Umbilical cord (tissue), 2 donors: ENCODE measurements around the gene PRODH2. TPM values are rescaled to one million over a fixed set of nuclear protein-coding genes. Genes with fewer than 3 reads are reported as not detected.
"Not testable (repeated sequence)": the region's sequence is repeated elsewhere in the genome, so short reads cannot be mapped to it uniquely, and the experiment has no call there.

Source experiments
- DNase-seq: peaks from one replicate; pipeline ENCODE4 v3.0.0-alpha.2; 2015; ENCODE audit warnings: low spot score
- total RNA-seq: library from RNA; depleted of rRNA; stranded (reverse); fragments of >200 nt; gene quantifications from one replicate; pipeline ENCODE4 v1.2.3, GENCODE V29; 2014; ENCODE audit warnings: low replicate concordance; ENCODE audit not compliant: insufficient read depth

PRODH2 gene
- total RNA-seq, 1 donor from 2014 or later: 5.5 TPM

GRCh38 chr19:35781650-35782049 is 31.0 kb downstream of the PRODH2 start:
- no peak for DNase-seq

DNA sequence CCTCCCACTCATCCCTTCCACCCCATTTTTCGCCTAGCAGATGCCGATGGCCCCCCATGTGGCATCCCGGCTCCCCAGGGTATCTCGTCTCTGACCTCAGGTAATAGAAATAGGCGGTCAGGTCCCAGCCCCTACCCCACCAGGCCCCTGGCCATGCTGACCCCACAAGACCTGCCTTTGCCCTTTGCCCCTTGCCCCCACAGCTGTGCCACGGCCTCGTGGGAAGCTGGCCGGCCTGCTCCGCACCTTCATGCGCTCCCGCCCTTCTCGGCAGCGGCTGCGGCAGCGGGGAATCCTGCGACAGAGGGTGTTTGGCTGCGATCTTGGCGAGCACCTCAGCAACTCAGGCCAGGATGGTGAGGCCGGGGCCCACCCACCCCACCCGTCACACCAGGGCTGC is 31.9 kb downstream of the PRODH2 start:
- DNase-seq: no peak

- no peak for DNase-seq
These were observed 32.6 kb downstream of the PRODH2 start for GRCh38 chr19:35780058-35780457.

DNA sequence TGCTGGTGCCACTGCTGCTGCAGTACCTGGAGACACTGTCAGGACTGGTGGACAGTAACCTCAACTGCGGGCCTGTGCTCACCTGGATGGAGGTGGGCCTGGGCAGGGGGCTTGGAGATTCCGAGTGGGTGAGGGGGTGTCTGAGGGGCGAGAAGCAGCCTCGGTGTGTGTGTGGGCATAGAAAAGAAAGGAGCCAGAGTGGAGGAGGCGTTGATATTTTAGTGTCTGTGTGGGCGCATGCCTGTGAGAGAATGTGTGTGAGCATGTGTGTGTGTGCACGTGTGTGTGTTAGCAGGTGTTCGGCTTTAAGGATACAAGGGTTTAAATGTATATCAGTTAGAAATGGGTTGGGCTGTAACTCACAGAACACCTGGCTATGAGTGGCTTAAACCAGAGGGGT is 33.6 kb downstream of the PRODH2 start:
- DNase-seq: no peak

DNA sequence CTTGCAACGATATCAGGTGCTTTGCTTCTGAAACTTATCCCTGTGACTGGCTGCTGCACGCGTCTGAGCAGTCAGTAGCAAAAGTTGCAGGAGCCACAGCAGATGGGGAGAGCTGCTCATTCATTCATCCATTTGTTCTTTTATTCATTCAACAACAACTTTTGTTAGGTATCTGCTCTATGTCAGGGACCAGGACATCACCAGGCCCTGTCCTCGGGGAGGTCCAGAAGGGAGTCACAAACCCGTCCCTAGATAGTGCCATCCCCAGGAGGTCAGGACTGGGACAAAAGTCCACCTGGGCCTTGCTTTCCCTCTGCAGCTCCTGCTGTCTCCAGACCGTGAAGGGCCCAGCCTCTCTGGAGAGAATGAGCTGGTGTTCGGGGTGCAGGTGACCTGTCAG is 34.7 kb downstream of the PRODH2 start:
- DNase-seq: no peak

- DNase-seq: no peak
These were observed 35.4 kb downstream of the PRODH2 start for GRCh38 chr19:35777086-35777841.

DNA sequence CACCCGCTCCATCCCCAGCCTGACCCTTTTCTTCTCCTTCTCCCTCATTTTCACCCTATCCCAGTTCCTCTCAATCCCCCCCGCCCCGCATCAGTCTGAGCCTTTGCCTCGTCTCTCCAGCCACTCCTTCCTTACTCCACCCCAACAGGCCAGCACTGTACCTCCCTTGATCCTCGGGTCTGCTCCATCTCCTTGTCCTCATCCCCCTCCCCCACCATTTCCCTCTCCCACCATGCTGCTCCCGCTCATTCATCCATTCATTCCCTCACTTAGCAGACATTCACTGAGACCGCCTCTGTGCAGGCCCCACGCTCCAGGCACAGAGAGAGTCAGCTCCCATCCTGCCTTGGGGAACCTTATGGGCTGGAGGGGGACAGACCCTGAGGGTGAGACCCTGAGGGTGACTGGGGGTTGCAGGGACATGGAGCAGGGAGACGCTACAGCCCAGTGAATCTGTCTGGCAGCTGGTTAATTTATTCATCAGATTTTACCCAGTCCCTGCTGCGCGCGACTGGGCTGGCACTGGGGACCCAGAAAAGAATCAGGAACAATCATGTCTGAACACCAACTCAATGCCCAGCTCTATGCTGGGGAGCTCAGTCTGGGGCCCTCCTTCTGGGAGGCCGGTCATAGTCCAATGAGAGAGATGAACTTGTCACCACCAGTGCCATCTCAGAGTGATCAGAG is 36.4 kb downstream of the PRODH2 start:
- no peak for DNase-seq

GRCh38 chr19:35775298-35776101 is 37.1 kb downstream of the PRODH2 start, which contains the start of gene ARHGAP33:
Gene ARHGAP33 (plus strand): TSS chr19:35775564. CDS start chr19:35775659, 95 bp downstream.
- peak; percentile 99 for DNase-seq

GRCh38 chr19:35775046-35775297 is 37.7 kb downstream of the PRODH2 start:
- no peak for DNase-seq

- DNase-seq: no peak
These were observed 38.2 kb downstream of the PRODH2 start for GRCh38 chr19:35774274-35775045.

- DNase-seq: no peak
These were observed 39.4 kb downstream of the PRODH2 start for GRCh38 chr19:35773020-35773806.

GRCh38 chr19:35772362-35772761 is 40.3 kb downstream of the PRODH2 start:
- not testable (repeated sequence) for DNase-seq

DNA sequence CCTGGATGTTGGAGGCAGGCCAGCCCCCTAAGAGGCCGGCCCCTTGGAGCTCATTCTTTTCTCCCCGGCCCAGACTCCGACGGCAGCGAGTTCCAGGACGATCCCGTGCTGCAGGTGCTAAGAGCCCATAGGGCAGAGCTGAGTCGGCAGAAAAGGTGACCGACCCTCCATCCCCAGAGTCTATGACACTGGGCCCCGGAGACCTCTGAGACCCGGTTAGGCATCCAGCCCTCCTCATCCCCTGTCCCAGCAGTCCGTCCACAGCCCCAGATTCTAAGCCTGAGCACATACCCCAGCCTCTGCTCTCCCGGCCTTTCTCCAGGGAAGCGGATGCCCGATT is 44.6 kb downstream of the PRODH2 start:
- no peak for DNase-seq

GRCh38 chr19:35767288-35768081 is 45.2 kb downstream of the PRODH2 start:
- peak; percentile 55 for DNase-seq

GRCh38 chr19:35766571-35767104 is 46.0 kb downstream of the PRODH2 start:
- no peak for DNase-seq

DNA sequence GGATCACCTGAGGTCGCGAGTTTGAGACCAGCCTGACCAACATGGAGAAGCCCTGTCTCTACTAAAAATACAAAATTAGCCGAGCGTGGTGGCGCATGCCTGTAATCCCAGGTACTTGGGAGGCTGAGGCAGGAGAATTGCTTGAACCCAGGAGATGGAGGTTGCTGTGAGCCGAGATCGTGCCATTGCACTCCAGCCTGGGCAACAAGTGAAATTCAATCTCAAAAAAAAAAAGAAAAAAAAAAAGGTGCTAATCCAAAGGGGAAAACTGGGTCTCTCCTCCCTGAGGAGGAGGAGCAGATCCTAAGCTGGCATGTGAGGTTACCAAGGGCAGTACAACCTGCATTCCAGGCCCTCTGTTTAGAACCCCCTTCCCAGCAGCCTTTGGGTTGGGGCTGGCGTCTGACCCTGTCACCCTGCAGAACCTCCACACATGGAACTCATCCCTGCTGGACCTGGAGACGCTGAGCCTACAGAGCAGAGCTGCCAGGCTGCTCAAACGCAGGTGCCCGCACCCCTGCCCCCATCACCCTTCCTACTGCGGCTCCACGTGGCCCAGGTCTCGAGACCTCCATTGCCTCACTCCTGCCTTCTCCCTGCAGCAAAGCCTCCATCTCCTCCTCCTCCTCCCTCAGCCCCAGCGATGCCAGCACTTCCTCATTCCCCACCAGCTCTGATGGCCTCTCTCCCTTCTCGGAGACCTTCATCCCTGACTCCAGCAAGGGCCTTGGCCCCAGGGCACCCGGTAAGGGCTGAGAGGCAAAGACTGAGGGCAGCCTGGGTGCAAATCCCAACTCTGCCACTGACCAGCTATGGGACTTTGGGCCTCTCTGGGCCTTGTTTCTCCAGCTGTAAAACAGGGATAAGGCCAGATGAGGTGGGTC is 48.0 kb downstream of the PRODH2 start:
- DNase-seq: no peak

DNA sequence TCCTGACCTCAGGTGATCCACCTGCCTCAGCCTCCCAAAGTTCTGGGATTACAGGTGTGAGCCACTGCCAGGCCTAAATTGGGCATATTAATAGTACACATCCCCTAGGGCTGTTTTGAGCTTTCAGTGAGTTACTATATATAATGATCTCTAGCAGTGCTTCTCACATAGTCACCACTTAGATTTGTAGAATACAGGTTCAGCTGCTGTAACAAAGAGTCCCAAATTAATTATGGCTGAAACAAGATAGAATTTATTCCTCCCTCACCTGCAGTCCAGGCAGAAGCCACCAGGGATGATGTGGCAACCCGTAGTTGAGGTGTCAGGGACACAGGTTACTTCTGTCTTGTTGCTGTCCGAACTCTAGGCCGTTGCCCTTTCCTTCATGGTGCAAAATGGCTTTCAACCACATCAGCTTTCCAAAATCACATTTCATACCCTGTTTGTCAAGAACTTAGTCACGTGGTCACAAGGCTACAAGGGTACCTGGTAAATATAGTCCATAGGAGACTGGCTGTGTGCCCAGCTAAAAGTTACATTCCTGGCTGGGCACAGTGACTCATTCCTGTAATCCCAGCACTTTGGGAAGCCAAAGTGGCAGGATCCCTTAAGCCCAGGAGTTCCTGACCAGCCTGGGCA is 51.8 kb downstream of the PRODH2 start:
- no peak for DNase-seq

DNA sequence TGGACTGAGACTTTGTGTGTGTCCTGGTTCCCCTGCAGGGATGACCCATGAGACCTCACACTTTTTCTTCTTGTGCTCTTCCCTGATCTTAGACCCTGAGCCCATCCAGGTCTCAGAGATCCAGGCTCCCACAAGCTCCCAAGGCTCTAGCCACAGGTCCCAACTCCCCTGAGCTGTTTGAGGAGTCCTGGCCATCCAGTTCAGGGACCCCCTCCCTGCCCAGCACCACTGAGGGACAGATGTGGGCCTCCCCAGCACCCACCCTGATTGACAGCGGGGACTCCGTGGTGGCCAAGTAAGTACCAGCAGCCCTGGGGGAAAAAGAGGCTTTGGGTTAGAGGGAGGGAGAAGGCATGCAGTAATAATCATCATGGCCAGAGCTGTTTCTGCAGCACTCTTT is 52.9 kb downstream of the PRODH2 start:
- no peak for DNase-seq
